Stomach (tissue), 4 donors: Measurements from ENCODE around the gene TTN.

Experiments
- EP300 ChIP-seq: sonication (generic); formaldehyde crosslinking; IDR thresholded peaks from one replicate; pipeline ENCODE4 v1.6.1; 2017; ENCODE audit warnings: antibody characterized with exemption
- POLR2A ChIP-seq, 4 donors: fragments of 450-650 bp; IDR thresholded peaks; one replicate each; pipeline ENCODE4 v1.6.1; 2016; ENCODE audit warnings: antibody characterized with exemption in 4 of 4, control low read depth in 2 of 4, mild to moderate bottlenecking in 1 of 4, moderate library complexity in 1 of 4
- TF ChIP-seq, protein P1 (sequence below), 7 experiments: fragments of 450-650 bp in 4 of 7; fragments of 200-600 bp in 3 of 7; sonication (generic) in 3 of 7; IDR thresholded peaks; one replicate each; pipeline ENCODE4 v1.5.1; 2016 to 2019; ENCODE audit warnings: antibody characterized with exemption in 7 of 7, control low read depth in 2 of 7, mild to moderate bottlenecking in 1 of 7

DNA sequence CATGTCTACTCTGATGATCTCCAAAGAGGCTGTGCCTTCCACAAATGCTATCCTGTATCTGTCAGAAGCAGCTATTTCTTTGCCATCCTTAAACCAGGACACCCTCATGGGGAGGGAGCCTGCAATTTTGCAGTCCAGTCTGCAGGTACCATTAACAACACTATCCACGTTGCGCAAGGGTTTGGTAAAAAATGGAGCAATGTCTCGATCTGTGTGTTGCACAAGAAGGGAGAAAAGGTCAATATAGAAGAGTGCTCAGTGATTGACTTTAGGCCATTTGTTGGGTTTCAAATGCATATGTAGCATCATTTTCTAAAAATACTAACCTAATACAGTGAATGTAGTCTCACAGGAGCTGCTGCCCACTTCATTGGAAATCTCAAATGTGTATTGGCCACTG, 74.3 kb downstream of the TTN start:
- TF ChIP-seq POLR2A (IDR thresholded peaks at IDR 0.05) (no peak), EP300 (no peak)
- TF ChIP-seq, protein P1, sequence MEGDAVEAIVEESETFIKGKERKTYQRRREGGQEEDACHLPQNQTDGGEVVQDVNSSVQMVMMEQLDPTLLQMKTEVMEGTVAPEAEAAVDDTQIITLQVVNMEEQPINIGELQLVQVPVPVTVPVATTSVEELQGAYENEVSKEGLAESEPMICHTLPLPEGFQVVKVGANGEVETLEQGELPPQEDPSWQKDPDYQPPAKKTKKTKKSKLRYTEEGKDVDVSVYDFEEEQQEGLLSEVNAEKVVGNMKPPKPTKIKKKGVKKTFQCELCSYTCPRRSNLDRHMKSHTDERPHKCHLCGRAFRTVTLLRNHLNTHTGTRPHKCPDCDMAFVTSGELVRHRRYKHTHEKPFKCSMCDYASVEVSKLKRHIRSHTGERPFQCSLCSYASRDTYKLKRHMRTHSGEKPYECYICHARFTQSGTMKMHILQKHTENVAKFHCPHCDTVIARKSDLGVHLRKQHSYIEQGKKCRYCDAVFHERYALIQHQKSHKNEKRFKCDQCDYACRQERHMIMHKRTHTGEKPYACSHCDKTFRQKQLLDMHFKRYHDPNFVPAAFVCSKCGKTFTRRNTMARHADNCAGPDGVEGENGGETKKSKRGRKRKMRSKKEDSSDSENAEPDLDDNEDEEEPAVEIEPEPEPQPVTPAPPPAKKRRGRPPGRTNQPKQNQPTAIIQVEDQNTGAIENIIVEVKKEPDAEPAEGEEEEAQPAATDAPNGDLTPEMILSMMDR (IDR thresholded peaks at IDR 0.05): no peak
